Measurements from ENCODE around the gene GLP1R. TPM values are rescaled to one million over a fixed set of nuclear protein-coding genes. Genes with fewer than 3 reads are reported as not detected.

The GLP1R gene
- total RNA-seq, 1 experiment from 2014 or later: not detected

- Histone ChIP-seq H3K4me1 (ENCODE audit: insufficient read depth, low read length, poor library complexity, severe bottlenecking) (no peaks in the 10 kb centered on the region), H3K27me3 (replicated peaks; ENCODE audit: insufficient read depth, low read depth, low read length, poor library complexity) (no peaks in the 10 kb centered on the region), H3K4me3 (ENCODE audit: low read depth, low read length, poor library complexity, severe bottlenecking) (no peak overlapping the region), H3K36me3 (ENCODE audit: insufficient read depth, low read length, poor library complexity, severe bottlenecking) (no peaks in the 10 kb centered on the region), H3K27ac (ENCODE audit: low read depth, low read length, poor library complexity, severe bottlenecking) (no peak overlapping the region), H3K9me3 (ENCODE audit: low read depth, low read length, poor library complexity, severe bottlenecking) (no peaks in the 10 kb centered on the region)
- TF ChIP-seq CTCF (conservative IDR thresholded peaks at IDR 0.05; ENCODE audit: low read depth, low read length) (no peak), EZH2 (IDR thresholded peaks at IDR 0.05; ENCODE audit: borderline replicate concordance, low read depth, low read length, poor library complexity, severe bottlenecking) (no peak)
- intact Hi-C loops (cut with micrococcal nuclease; ENCODE audit: unreplicated experiment): no loop called here
- ChIA-PET POLR2A (ENCODE audit: low non-redundant PET) (no interaction called here), CTCF (interaction anchor here (0.5 kb wide), 1 partner anchor 595 kb away, joined by 3 read pairs; no protein-coding TSS in a partner anchor)
- no TSS peak for BruUV-seq (replicated peaks)
- no peak for DNase-seq (ENCODE audit: low spot score)
These were observed 28.3 kb downstream of the GLP1R start for GRCh38 chr6:39076623-39077535.

- no peaks in the 10 kb centered on the region for H3K36me3 ChIP-seq (ENCODE audit: insufficient read depth, low read length, poor library complexity, severe bottlenecking)
- H3K4me3 ChIP-seq (ENCODE audit: low read depth, low read length, poor library complexity, severe bottlenecking): no peak overlapping the region
- TF ChIP-seq EZH2 (IDR thresholded peaks at IDR 0.05; ENCODE audit: borderline replicate concordance, low read depth, low read length, poor library complexity, severe bottlenecking) (no peak), CTCF (conservative IDR thresholded peaks at IDR 0.05; ENCODE audit: low read depth, low read length) (no peak)
- H3K9me3 ChIP-seq (ENCODE audit: low read depth, low read length, poor library complexity, severe bottlenecking): no peaks in the 10 kb centered on the region
- no peak overlapping the region for H3K27ac ChIP-seq (ENCODE audit: low read depth, low read length, poor library complexity, severe bottlenecking)
- no peaks in the 10 kb centered on the region for H3K4me1 ChIP-seq (ENCODE audit: insufficient read depth, low read length, poor library complexity, severe bottlenecking)
- ChIA-PET POLR2A (ENCODE audit: low non-redundant PET) (no interaction called here), CTCF (no interaction called here)
- no peaks in the 10 kb centered on the region for H3K27me3 ChIP-seq (replicated peaks; ENCODE audit: insufficient read depth, low read depth, low read length, poor library complexity)
- BruUV-seq (replicated peaks): no TSS peak
- no peak for DNase-seq (ENCODE audit: low spot score)
- intact Hi-C loops (cut with micrococcal nuclease; ENCODE audit: unreplicated experiment): no loop called here
These were observed 29.5 kb downstream of the GLP1R start for GRCh38 chr6:39077882-39078594.

GRCh38 chr6:39078695-39079094 is 30.1 kb downstream of the GLP1R start:
- POLR2A ChIA-PET (ENCODE audit: low non-redundant PET): no interaction called here
- no TSS peak for BruUV-seq (replicated peaks)
- no peaks in the 10 kb centered on the region for H3K36me3 ChIP-seq (ENCODE audit: insufficient read depth, low read length, poor library complexity, severe bottlenecking)
- CTCF ChIA-PET: no interaction called here
- no peaks in the 10 kb centered on the region for H3K27me3 ChIP-seq (replicated peaks; ENCODE audit: insufficient read depth, low read depth, low read length, poor library complexity)
- no peaks in the 10 kb centered on the region for H3K9me3 ChIP-seq (ENCODE audit: low read depth, low read length, poor library complexity, severe bottlenecking)
- intact Hi-C loops (cut with micrococcal nuclease; ENCODE audit: unreplicated experiment): no loop called here
- no peak overlapping the region for H3K27ac ChIP-seq (ENCODE audit: low read depth, low read length, poor library complexity, severe bottlenecking)
- TF ChIP-seq EZH2 (IDR thresholded peaks at IDR 0.05; ENCODE audit: borderline replicate concordance, low read depth, low read length, poor library complexity, severe bottlenecking) (no peak), CTCF (conservative IDR thresholded peaks at IDR 0.05; ENCODE audit: low read depth, low read length) (no peak)
- no peak overlapping the region for H3K4me3 ChIP-seq (ENCODE audit: low read depth, low read length, poor library complexity, severe bottlenecking)
- no peak for DNase-seq (ENCODE audit: low spot score)
- no peaks in the 10 kb centered on the region for H3K4me1 ChIP-seq (ENCODE audit: insufficient read depth, low read length, poor library complexity, severe bottlenecking)
